Activated T-cell treated with anti-CD3 and anti-CD28 coated beads, Interleukin-2, amount 50 U/mL, for 1 hour (primary cell): ENCODE data around the gene TPI1.

Experiments
- DNase-seq: peaks from one replicate; pipeline ENCODE4 v3.0.0-alpha.2; 2020

The TPI1 gene

GRCh38 chr12:6867413-6868210, at the start of gene TPI1:
TPI1 (plus strand) TSS chr12:6867531; CDS start chr12:6867567, 36 bp downstream.
- DNase-seq, result peak; percentile 78

- no peak for DNase-seq
Observed at GRCh38 chr12:6817662-6818157, 49.6 kb upstream of the TPI1 start.

- no peak for DNase-seq
Observed at GRCh38 chr12:6818222-6818621, 49.1 kb upstream of the TPI1 start.

- no peak for DNase-seq
Observed at GRCh38 chr12:6818645-6819044, 48.7 kb upstream of the TPI1 start.

DNA sequence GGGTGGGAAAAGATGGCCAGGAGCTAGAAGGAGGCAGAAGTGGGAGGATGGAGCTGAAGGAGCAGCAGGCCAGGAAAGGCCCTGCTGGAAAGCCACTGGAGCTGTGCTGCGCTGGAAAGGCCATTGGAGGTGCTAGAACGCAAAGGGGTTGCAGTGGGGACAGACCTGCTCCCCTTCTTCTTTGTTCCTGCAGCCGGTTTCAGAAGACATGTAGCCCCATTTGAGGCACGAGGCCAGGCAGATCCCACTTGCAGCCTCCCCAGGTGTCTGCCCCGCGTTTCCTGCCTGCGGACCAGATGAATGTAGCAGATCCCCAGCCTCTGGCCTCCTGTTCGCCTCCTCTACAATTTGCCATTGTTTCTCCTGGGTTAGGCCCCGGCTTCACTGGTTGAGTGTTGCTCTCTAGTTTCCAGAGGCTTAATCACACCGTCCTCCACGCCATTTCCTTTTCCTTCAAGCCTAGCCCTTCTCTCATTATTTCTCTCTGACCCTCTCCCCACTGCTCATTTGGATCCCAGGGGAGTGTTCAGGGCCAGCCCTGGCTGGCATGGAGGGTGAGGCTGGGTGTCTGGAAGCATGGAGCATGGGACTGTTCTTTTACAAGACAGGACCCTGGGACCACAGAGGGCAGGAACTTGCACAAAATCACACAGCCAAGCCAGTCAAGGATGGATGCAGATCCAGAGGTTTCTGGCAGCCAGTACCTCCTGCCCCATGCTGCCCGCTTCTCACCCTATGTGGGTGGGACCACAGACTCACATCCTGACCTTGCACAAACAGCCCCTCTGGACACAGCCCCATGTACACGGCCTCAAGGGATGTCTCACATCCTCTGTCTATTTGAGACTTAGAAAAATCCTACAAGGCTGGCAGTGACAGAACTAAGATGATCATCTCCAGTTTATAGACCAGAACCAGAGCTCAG, 48.0 kb upstream of the TPI1 start:
- no peak for DNase-seq

DNA sequence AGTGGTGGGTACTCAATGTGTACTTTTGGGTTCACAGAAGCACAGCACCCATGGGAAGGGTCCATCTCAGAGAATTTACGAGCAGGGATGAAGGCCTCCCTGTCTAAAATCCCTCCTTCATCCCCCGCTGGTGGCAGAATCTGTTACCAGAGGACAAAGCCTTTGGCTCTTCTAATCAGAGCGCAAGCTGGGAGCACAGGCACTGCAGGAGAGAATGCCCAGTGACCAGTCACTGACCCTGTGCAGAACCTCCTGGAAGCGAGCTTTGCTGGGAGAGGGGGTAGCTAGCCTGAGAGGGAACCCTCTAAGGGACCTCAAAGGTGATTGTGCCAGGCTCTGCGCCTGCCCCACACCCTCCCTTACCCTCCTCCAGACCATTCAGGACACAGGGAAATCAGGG, 47.2 kb upstream of the TPI1 start:
- DNase-seq, result no peak

GRCh38 chr12:6821591-6822425, 45.5 kb upstream of the TPI1 start, which contains the start of gene GPR162:
GPR162 (plus strand) TSS chr12:6821821; CDS start chr12:6823899, 2,078 bp downstream.
- DNase-seq, result no peak

GRCh38 chr12:6822426-6823135, 44.8 kb upstream of the TPI1 start:
- DNase-seq, result no peak

- DNase-seq, result no peak
Observed at GRCh38 chr12:6823182-6824084, 43.9 kb upstream of the TPI1 start.

DNA sequence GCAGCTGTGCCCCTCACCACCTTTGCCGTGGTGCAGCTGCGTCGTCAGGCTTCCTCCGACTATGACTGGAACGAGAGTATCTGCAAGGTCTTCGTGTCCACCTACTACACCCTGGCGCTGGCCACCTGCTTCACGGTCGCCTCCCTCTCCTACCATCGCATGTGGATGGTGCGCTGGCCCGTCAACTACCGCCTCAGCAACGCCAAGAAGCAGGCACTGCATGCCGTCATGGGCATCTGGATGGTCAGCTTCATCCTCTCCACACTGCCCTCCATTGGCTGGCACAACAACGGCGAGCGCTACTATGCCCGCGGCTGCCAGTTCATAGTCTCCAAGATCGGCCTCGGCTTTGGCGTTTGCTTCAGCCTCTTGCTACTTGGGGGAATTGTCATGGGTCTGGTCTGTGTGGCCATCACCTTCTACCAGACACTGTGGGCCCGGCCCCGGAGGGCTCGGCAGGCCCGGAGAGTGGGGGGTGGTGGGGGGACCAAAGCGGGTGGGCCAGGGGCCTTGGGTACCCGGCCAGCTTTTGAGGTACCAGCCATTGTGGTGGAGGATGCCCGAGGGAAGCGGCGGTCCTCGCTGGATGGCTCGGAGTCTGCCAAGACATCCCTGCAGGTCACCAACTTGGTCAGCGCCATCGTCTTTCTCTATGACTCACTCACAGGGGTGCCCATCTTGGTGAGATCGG, 43.1 kb upstream of the TPI1 start:
- no peak for DNase-seq

DNA sequence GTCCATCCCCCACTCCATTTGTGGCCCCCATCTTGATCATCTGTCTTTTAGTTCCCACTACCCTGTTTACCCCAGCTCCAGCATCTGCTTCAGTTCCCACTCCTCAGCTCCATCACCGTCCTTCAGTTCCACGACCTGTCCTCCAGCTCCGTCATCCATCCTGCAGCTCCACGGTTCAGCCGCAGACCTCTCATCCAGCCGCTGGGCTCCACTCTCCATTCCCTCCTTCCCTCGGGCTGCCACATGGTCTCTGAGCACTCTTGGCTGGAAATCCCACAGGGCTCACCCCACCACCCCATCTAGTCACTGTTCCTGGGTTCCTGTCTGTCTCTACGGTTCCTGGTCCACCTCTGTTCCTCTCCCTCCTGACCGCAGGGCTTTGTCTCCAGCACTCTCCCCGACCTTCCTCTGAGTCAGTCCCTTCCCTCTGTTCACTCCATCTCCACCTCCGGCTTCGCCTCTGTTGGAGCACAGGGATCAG, 42.4 kb upstream of the TPI1 start:
- DNase-seq, result no peak

GRCh38 chr12:6825398-6826124, 41.8 kb upstream of the TPI1 start:
- peak; percentile 87 for DNase-seq

DNA sequence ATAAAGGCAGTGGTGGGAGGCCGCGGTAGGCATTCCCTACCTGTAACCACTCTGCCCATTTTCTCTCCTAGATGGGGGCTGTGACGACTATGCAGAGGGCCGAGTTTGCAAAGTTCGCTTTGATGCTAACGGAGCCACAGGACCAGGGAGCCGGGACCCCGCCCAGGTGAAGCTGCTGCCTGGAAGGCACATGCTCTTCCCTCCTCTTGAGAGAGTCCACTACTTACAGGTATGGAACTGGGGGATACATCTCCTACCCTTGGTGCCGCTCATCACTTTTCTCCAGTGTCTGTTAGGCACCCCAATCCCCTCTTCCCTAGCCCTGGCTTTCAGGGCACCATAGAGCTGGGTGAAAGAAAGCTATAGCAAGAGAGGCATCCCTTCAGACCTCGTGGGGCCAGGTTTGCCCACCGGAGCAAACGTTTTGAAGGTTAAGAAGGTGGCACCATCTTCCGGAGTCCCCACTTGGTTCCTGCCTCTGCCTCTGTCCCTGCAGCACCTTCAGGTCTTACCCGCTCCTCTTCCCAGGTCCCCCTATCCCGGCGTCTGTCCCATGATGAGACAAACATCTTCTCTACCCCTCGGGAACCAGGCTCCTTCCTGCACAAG, 41.1 kb upstream of the TPI1 start:
- DNase-seq, result no peak

DNA sequence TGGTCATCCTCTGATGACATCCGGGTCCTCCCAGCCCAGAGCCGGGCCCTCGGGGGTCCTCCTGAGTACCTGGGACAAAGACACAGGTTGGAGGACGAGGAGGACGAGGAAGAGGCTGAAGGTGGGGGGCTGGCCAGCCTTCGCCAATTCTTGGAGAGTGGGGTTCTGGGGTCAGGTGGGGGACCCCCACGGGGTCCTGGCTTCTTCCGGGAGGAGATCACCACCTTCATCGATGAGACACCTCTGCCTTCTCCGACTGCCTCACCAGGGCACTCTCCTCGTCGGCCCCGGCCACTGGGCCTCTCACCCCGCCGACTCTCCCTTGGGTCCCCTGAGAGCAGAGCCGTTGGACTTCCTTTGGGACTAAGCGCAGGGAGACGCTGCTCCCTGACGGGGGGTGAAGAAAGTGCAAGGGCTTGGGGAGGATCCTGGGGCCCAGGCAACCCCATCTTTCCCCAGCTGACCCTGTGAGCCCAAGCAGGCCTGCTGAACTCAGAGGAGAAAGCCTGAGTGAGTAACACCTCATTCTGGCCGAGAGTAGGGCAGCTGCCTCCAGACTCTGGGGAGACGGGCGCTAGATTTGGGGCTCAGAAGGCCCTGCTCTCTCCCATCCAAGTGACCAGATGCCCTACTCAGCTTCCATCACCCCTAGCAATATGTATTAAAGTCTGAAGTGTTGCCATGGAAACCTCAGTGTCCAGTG, 40.4 kb upstream of the TPI1 start:
- DNase-seq, result no peak

DNA sequence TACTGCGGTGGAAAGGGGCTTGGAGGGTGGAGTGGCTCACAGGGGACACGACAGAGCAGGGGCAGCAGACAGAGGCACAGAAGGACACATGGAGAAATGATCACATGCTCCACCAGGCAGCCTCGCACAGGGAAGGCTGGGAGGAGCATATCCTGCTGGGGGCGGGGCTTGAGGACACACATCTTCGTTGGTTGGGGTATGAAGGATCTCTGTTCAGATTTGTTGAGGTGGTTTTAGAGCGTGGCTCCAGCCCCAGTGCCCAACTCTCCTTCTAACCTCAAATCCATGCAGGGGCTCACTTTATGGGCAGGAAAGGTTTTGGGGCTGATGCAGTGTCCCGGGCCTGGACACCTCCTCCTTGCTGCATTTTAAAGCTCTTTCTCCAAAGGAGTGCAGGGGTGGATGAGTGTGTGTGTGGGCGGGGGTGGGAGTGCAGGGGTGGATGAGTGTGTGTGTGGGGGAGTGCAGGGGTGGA, 39.9 kb upstream of the TPI1 start:
- DNase-seq, result peak; percentile 48

DNA sequence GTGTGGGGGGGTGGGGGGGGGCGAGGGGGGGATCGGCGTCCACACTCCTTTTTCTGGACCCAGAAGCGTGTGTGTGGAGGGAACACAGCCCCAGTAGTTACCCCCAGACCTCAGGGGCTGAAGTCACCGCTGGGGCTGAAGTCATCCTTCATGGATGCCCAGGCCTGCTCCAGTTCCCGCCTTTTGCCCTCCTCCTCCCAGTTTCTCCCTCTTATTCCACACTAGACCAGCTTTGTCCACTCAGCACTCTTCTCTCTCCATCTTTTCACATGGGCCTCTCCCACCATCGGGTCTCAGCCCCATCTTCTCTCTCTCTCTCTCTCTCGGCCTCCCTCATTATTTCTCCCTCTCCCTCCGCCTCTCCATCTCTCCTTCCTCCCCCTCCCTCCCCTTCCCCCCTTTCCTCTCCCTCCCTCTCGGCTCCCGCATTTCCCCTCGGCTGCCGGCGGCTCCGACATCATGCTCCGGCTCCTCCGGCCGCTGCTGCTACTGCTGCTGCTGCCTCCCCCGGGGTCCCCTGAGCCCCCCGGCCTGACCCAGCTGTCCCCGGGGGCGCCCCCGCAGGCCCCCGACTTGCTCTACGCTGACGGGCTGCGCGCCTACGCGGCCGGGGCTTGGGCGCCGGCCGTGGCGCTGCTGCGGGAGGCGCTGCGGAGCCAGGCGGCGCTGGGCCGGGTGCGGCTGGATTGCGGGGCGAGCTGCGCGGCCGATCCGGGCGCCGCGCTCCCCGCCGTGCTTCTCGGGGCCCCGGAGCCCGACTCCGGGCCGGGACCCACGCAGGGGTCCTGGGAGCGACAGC, 39.1 kb upstream of the TPI1 start, which contains the start of gene P3H3:
Gene P3H3, plus strand, starts transcription at position 426 of the 799 bp plus-strand sequence. Its CDS starts 34 bp downstream, at position 460.
- no peak for DNase-seq
